IPS-15b (cell line): Measurements from ENCODE around the gene PXN.

ENCODE experiments used
- H3K27me3 ChIP-seq: one replicate; pipeline ENCODE4 v1.6.1; 2013; ENCODE audit warnings: low read length; ENCODE audit not compliant: control insufficient read depth, insufficient read depth
- H3K36me3 ChIP-seq: one replicate; pipeline ENCODE4 v1.6.1; 2013; ENCODE audit warnings: low read length; ENCODE audit not compliant: control insufficient read depth, insufficient read depth
- H3K4me1 ChIP-seq: one replicate; pipeline ENCODE4 v1.6.1; 2013; ENCODE audit warnings: mild to moderate bottlenecking, low read length; ENCODE audit not compliant: control insufficient read depth, insufficient read depth
- H3K4me3 ChIP-seq: one replicate; pipeline ENCODE4 v1.5.1; 2013; ENCODE audit warnings: low read depth, low read length
- H3K9ac ChIP-seq: one replicate; pipeline ENCODE4 v1.6.1; 2013; ENCODE audit warnings: low read depth, mild to moderate bottlenecking, low read length
- H3K9me3 ChIP-seq: one replicate; pipeline ENCODE4 v1.6.1; 2013; ENCODE audit warnings: mild to moderate bottlenecking, low read length; ENCODE audit not compliant: control insufficient read depth, insufficient read depth

The PXN gene

DNA sequence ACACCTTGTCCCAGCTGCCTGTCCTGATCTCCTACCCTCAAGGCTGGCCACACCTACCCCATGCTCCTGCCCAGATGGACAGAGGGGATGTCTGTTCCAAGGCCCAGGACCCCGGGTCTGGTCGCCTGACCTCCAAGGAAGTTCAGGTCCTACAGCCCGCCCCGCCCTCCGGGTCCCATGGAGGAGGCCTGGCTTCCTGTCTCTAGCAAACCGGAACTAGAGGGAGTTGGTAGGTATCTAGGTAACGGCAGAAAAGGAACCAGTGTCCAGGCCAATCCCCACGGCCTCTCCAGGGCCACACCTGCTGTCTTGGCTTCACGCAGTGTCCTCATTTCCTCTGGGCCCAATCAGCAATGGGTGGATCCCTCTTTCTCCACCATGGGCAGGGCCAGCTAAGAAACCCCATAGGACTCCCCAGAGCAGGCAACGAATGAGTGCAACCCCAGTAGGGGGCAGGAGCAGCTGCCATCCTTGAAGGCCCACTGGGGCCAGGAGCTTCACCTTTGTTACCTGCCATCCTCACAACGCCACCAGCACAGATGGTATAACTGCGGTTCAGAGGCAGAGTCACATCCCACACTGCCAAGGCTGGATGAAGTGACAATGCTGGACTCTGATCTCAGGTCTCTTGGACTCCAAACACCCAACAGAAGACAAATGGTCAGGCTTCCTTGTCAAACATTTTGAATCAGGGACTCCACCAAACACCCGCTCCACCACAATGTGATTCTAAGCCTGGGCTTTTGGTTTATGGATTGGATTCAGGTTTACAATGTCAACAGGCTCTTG is 39.5 kb downstream of the PXN start:
- no peaks in the 10 kb centered on the region for H3K9me3 ChIP-seq
- no peaks in the 10 kb centered on the region for H3K27me3 ChIP-seq
- peaks cover 29% of the 10 kb centered on the region for H3K36me3 ChIP-seq
- H3K4me1 ChIP-seq = peaks cover 33% of the 10 kb centered on the region
- no peak overlapping the region for H3K9ac ChIP-seq
- no peak overlapping the region for H3K4me3 ChIP-seq

GRCh38 chr12:120225200-120225558 is 40.4 kb downstream of the PXN start:
- H3K4me1 ChIP-seq = peaks cover 25% of the 10 kb centered on the region
- no peaks in the 10 kb centered on the region for H3K27me3 ChIP-seq
- H3K9me3 ChIP-seq = no peaks in the 10 kb centered on the region
- H3K9ac ChIP-seq = no peak overlapping the region
- peaks cover 37% of the 10 kb centered on the region for H3K36me3 ChIP-seq
- H3K4me3 ChIP-seq = no peak overlapping the region

DNA sequence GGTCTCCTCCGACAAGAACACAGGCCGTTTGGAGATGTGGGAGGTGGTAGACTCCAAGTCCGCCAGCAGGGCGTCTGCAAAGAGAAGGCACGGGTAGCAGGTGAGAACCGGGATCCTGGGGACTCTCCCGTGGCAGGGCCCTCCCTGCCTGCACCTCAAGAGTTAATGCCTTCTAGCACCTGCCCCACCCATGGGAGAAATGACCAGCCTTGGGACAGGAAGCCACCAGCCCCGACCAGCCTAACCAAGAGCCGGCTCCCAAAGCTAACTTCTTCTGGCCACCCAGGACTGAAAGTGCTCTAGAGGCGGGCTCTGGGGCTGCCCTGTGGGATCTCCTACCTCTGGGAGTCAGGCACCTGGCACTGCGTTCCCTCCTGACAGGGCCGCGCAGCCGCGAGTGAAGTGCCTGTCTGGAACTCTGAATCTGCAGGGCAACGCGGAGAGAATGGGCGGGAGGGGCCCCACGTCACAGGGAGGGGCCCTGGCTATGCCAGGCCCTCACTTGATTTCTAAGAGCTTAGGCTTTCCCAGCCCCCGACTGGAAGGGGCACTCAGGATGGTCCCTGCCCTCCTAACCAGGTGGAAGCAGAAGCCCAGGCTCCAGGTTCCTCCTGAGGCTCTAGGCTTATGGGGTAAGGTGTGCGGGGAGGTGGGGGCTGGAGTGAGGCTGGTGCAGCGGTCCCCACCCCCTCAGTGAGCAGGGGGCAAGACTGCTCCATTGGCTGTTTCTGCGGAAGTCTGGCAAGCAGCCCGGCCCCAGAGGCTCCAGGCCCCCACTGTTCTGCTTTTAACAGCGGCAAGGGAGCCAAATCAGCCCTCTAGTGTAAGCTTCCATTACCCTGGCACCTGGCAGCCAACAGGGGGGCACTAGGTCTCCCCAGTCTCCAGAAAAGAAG is 41.0 kb downstream of the PXN start:
- H3K9ac ChIP-seq = no peak overlapping the region
- peaks cover 19% of the 10 kb centered on the region for H3K4me1 ChIP-seq
- H3K9me3 ChIP-seq = no peaks in the 10 kb centered on the region
- no peak overlapping the region for H3K4me3 ChIP-seq
- peaks cover 43% of the 10 kb centered on the region for H3K36me3 ChIP-seq
- no peaks in the 10 kb centered on the region for H3K27me3 ChIP-seq

- H3K9ac ChIP-seq = no peak overlapping the region
- no peak overlapping the region for H3K4me3 ChIP-seq
- peaks cover 11% of the 10 kb centered on the region for H3K4me1 ChIP-seq
- H3K9me3 ChIP-seq = no peaks in the 10 kb centered on the region
- peaks cover 49% of the 10 kb centered on the region for H3K36me3 ChIP-seq
- no peaks in the 10 kb centered on the region for H3K27me3 ChIP-seq
Measured at GRCh38 chr12:120223458-120224303, 41.8 kb downstream of the PXN start.

DNA sequence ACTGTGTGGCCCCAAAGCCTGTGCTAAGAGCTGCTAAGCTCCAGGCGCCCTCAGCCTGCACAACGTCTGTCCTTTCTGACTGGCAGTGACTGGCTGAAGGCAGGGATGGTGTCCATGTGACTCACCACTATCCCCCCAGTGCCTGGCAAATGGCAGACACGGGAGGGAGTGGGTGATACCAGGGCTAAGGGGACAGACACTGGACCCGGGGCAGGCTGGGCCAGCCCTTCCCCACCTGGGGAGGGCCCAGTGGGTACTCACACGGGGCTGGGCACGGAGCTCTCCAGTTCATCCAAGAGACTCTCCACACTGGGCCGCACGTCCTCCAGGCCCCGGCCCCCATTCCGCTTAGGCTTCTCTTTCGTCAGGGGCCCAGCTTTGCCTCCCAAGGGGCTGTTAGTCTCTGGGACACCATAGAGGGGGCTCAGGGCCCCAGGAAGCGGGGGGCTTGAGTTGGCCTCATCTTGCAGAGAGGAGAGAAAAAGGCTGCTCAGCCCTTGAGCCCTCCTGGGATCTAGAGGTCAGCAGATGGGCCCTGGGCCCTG is 43.2 kb downstream of the PXN start:
- Histone ChIP-seq H3K36me3 (peaks cover 49% of the 10 kb centered on the region), H3K9ac (no peak overlapping the region), H3K27me3 (no peaks in the 10 kb centered on the region), H3K4me3 (no peak overlapping the region), H3K9me3 (no peaks in the 10 kb centered on the region), H3K4me1 (peaks cover 3% of the 10 kb centered on the region)

- Histone ChIP-seq H3K9ac (no peak overlapping the region), H3K27me3 (no peaks in the 10 kb centered on the region), H3K4me1 (peaks cover 3% of the 10 kb centered on the region), H3K9me3 (no peaks in the 10 kb centered on the region), H3K36me3 (peaks cover 55% of the 10 kb centered on the region), H3K4me3 (no peak overlapping the region)
Measured at GRCh38 chr12:120221576-120221900, 44.0 kb downstream of the PXN start.

DNA sequence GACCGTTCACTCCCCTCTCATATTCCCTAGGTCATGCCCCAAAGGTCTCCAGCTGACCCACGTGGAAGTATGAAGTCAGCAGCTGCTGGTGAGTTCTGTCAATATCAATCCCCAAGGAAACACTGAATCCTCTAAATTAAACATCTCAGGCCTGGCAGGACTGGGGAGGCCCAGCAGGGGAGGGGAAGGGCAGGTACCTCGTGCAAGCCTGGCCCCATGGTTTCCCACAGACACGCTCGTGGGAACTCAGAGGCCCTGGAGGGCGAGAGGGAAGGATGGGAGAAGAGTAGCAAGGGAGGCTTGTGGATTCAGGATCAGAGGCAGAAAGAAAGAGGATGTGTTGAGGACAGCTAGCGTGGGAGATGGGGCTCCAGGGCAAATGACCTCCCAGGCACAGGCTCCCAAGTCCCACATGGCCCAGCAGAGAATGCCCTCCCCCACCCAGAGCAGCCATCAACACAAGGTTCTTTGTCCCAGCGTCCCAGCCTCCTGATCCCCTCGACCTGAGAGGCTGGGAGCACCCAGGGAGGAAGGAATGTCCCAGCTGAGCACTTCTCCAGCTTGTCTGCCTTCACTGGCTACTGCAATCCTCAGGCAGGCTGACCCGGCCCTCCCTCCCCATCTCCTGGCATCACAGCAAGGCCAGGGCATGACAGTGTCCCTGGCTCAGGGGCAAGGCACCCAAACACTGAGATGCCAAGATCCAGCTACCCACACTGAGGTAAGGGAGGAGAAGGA is 44.5 kb downstream of the PXN start:
- H3K4me1 ChIP-seq = peaks cover 3% of the 10 kb centered on the region
- H3K9ac ChIP-seq = no peak overlapping the region
- H3K4me3 ChIP-seq = no peak overlapping the region
- no peaks in the 10 kb centered on the region for H3K9me3 ChIP-seq
- H3K27me3 ChIP-seq = no peaks in the 10 kb centered on the region
- H3K36me3 ChIP-seq = peaks cover 57% of the 10 kb centered on the region

DNA sequence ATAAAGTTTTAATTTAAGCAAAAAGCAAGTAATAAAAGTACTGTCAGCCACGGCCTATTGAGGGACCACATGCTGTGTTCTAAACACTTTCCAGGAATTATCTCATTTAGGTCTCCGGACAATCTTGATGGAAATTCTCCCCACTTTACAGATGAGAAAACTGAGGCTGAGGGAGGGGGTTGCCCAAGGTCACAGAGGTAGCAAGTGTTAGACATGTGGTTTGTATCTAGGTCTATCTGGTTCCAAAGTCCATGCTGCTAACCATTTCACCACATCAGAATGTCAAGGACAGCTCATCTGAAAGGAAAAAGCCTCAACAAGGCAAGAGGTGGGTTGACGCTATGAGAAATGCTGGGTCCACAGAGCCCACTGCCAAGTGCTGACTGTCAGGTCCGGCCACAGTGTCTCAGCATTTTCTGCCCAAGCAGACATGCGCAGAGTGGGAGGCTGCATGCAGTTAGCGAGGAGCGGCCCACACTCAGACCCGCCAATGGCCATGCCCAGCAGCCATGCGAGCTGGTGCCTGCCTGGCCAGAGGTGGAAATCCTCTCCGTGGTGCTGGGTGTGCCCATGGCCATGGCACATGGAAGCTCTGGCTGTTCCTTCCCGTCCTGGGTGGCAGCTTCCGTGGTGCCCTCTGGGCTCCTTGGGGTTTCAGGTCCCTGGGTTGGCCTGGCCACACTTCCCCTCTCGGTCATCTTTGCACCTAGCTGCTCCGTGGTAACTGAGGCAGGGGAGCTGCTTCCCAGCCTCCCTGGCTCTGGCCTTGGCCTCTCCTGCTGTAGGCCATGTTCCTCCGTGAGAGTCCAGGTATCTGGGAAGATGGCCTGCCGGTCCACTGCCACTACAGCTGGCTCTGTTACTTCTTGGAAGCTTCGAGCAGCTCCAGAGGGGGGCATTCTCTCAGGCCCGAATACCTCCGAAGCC is 46.6 kb downstream of the PXN start:
- no peaks in the 10 kb centered on the region for H3K4me1 ChIP-seq
- no peak overlapping the region for H3K9ac ChIP-seq
- peaks cover 63% of the 10 kb centered on the region for H3K36me3 ChIP-seq
- H3K27me3 ChIP-seq = no peaks in the 10 kb centered on the region
- H3K4me3 ChIP-seq = no peak overlapping the region
- H3K9me3 ChIP-seq = no peaks in the 10 kb centered on the region

GRCh38 chr12:120216742-120217605 is 48.6 kb downstream of the PXN start:
- no peaks in the 10 kb centered on the region for H3K27me3 ChIP-seq
- H3K36me3 ChIP-seq = peaks cover 64% of the 10 kb centered on the region
- no peaks in the 10 kb centered on the region for H3K9me3 ChIP-seq
- no peak overlapping the region for H3K9ac ChIP-seq
- H3K4me3 ChIP-seq = no peak overlapping the region
- no peaks in the 10 kb centered on the region for H3K4me1 ChIP-seq
